GM21526 (cell line): ENCODE data around the gene SPNS1.
"Not testable (repeated sequence)": the region's sequence is repeated elsewhere in the genome, so short reads cannot be mapped to it uniquely, and the experiment has no call there.

Experiments used
- ATAC-seq: cut with Tn5 transposase; IDR thresholded peaks from one replicate; pipeline ENCODE4 v1.9.1; 2021; ENCODE audit warnings: moderate library complexity; ENCODE audit not compliant: unreplicated experiment, low FRiP score

The SPNS1 gene

GRCh38 chr16:28987170-28987853 lies 12.7 kb downstream of the SPNS1 start:
- no peak for ATAC-seq

GRCh38 chr16:28989363-28989762 lies 14.8 kb downstream of the SPNS1 start:
- no peak for ATAC-seq

- ATAC-seq = no peak
Measured at GRCh38 chr16:28990375-28991040, 15.9 kb downstream of the SPNS1 start.

GRCh38 chr16:28991687-28992086 lies 17.1 kb downstream of the SPNS1 start:
- ATAC-seq = no peak

GRCh38 chr16:28992496-28992895 lies 17.9 kb downstream of the SPNS1 start:
- no peak for ATAC-seq

- ATAC-seq = no peak
Measured at GRCh38 chr16:28998837-28999236, 24.3 kb downstream of the SPNS1 start.

- no peak for ATAC-seq
Measured at GRCh38 chr16:28999577-28999976, 25.0 kb downstream of the SPNS1 start.

- ATAC-seq = no peak
Measured at GRCh38 chr16:29000019-29000418, 25.4 kb downstream of the SPNS1 start.

GRCh38 chr16:29004496-29005139 lies 30.0 kb downstream of the SPNS1 start:
- not testable (repeated sequence) for ATAC-seq

GRCh38 chr16:29007730-29008593 lies 33.4 kb downstream of the SPNS1 start:
- ATAC-seq = no peak

- ATAC-seq = no peak
Measured at GRCh38 chr16:29009050-29009837, 34.7 kb downstream of the SPNS1 start.

- ATAC-seq = no peak
Measured at GRCh38 chr16:29009838-29010166, 35.2 kb downstream of the SPNS1 start.

GRCh38 chr16:29011112-29011511 lies 36.5 kb downstream of the SPNS1 start:
- no peak for ATAC-seq

GRCh38 chr16:29011851-29012250 lies 37.3 kb downstream of the SPNS1 start:
- no peak for ATAC-seq

- ATAC-seq = no peak
Measured at GRCh38 chr16:29012913-29013553, 38.5 kb downstream of the SPNS1 start.

GRCh38 chr16:29014561-29015069 lies 40.0 kb downstream of the SPNS1 start:
- ATAC-seq = no peak

GRCh38 chr16:29022196-29022595 lies 47.6 kb downstream of the SPNS1 start:
- ATAC-seq = no peak

- ATAC-seq = no peak
Measured at GRCh38 chr16:29023279-29024277, 49.0 kb downstream of the SPNS1 start.
